ENCODE measurements around the gene GAST. TPM values are rescaled to one million over a fixed set of nuclear protein-coding genes. Genes with fewer than 3 reads are reported as not detected.

The GAST gene
- total and polyA plus RNA-seq, 9 of the 15 experiments (the other 6 are each of a cell fraction or from before 2014, with no cell fraction given), result not detected

- TF ChIP-seq, protein P1, sequence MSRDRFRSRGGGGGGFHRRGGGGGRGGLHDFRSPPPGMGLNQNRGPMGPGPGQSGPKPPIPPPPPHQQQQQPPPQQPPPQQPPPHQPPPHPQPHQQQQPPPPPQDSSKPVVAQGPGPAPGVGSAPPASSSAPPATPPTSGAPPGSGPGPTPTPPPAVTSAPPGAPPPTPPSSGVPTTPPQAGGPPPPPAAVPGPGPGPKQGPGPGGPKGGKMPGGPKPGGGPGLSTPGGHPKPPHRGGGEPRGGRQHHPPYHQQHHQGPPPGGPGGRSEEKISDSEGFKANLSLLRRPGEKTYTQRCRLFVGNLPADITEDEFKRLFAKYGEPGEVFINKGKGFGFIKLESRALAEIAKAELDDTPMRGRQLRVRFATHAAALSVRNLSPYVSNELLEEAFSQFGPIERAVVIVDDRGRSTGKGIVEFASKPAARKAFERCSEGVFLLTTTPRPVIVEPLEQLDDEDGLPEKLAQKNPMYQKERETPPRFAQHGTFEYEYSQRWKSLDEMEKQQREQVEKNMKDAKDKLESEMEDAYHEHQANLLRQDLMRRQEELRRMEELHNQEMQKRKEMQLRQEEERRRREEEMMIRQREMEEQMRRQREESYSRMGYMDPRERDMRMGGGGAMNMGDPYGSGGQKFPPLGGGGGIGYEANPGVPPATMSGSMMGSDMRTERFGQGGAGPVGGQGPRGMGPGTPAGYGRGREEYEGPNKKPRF (IDR thresholded peaks at IDR 0.05; ENCODE audit: low read depth, low read length), result no peak
- peak; percentile 40; the same call in 1 of the 2 replicates for TF ChIP-seq RBM15 (IDR thresholded peaks at IDR 0.05; ENCODE audit: insufficient read depth, low read length)
- peak; percentile 86 for TF ChIP-seq KHSRP (IDR thresholded peaks at IDR 0.05)
- no peak for TF ChIP-seq RBM34 (IDR thresholded peaks at IDR 0.05; ENCODE audit: borderline replicate concordance, insufficient read depth, low read length)
- no peak for TF ChIP-seq CREBBP (IDR thresholded peaks at IDR 0.05; ENCODE audit: low read depth, low read length)
- TF ChIP-seq HOXB6 (CRISPR knock-in tag; IDR thresholded peaks at IDR 0.05; ENCODE audit: borderline replicate concordance), result no peak
- TF ChIP-seq TCF3 (CRISPR knock-in tag; IDR thresholded peaks at IDR 0.05), result peak; percentile 25; the same call in 1 of the 2 replicates
- TF ChIP-seq E4F1 (CRISPR knock-in tag; IDR thresholded peaks at IDR 0.05; ENCODE audit: borderline replicate concordance), result 0 out of 2 replicates have a peak, but pooled peaks have one; percentile 74
- TF ChIP-seq ZNF41 (CRISPR knock-in tag; conservative IDR thresholded peaks at IDR 0.05), result peak; percentile 52
- TF ChIP-seq, protein P2, sequence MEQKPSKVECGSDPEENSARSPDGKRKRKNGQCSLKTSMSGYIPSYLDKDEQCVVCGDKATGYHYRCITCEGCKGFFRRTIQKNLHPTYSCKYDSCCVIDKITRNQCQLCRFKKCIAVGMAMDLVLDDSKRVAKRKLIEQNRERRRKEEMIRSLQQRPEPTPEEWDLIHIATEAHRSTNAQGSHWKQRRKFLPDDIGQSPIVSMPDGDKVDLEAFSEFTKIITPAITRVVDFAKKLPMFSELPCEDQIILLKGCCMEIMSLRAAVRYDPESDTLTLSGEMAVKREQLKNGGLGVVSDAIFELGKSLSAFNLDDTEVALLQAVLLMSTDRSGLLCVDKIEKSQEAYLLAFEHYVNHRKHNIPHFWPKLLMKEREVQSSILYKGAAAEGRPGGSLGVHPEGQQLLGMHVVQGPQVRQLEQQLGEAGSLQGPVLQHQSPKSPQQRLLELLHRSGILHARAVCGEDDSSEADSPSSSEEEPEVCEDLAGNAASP (IDR thresholded peaks at IDR 0.05), result no peak
- peak; percentile 85 for TF ChIP-seq NR2C1 (IDR thresholded peaks at IDR 0.05)
- TF ChIP-seq NR2C1 (tag; IDR thresholded peaks at IDR 0.05), result peak; percentile 83
- no peak for TF ChIP-seq TAF15 (IDR thresholded peaks at IDR 0.05; ENCODE audit: low read depth, low read length)
- no peak for TF ChIP-seq GATAD2B (IDR thresholded peaks at IDR 0.05; ENCODE audit: borderline replicate concordance)
- TF ChIP-seq SLC30A9 (CRISPR knock-in tag; IDR thresholded peaks at IDR 0.05), result no peak
- no peak for TF ChIP-seq E2F3 (CRISPR knock-in tag; IDR thresholded peaks at IDR 0.05)
- peak; percentile 92 for TF ChIP-seq GTF2E2 (tag; IDR thresholded peaks at IDR 0.05)
- peak; percentile 96 for TF ChIP-seq GABPB1 (CRISPR knock-in tag; IDR thresholded peaks at IDR 0.05)
- TF ChIP-seq POLR3G (IDR thresholded peaks at IDR 0.05; ENCODE audit: extremely low read depth, insufficient read length, insufficient replicate concordance), result no peak
- peak; percentile 100 for TF ChIP-seq SUPT5H (IDR thresholded peaks at IDR 0.05)
- TF ChIP-seq PRPF4 (IDR thresholded peaks at IDR 0.05; ENCODE audit: insufficient read depth, low read depth, low read length, poor library complexity, severe bottlenecking), result peak; percentile 100
- no peak for TF ChIP-seq ZFP1 (CRISPR knock-in tag; IDR thresholded peaks at IDR 0.05)
- no peak for TF ChIP-seq TEAD4 (IDR thresholded peaks at IDR 0.05; ENCODE audit: low read length)
- TF ChIP-seq TEAD4 (CRISPR knock-in tag; IDR thresholded peaks at IDR 0.05; ENCODE audit: borderline replicate concordance), result no peak
These were observed 23.3 kb upstream of the GAST start, which contains the start of gene EIF1 (continued) for GRCh38 chr17:41688641-41689496.
